A673 (cell line): ENCODE data around the gene CLEC16A. TPM values are rescaled to one million over a fixed set of nuclear protein-coding genes. Genes with fewer than 3 reads are reported as not detected.

Source experiments
- BruUV-seq: library from RNA; stranded (reverse); fragments of 400-500 nt; replicated peaks from 2 replicates; lab custom pipeline; 2021; lab: Mats Ljungman, UMichigan
- CTCF ChIA-PET: fragments of 300-600 bp; sonication (Branson Sonifier 250); formaldehyde crosslinking; loops from one replicate; lab custom pipeline; 2022; ENCODE audit warnings: antibody characterized with exemption; lab: Charles Lee
- POLR2A ChIA-PET: fragments of 300-600 bp; sonication (Branson Sonifier 250); formaldehyde crosslinking; loops from one replicate; lab custom pipeline; 2022; ENCODE audit warnings: antibody characterized with exemption; ENCODE audit not compliant: low non-redundant PET; lab: Charles Lee
- DNase-seq: peaks from one replicate; pipeline ENCODE4 v3.0.0-alpha.2; 2015; ENCODE audit warnings: low spot score
- H3K27ac ChIP-seq: fragments of 200-600 bp; sonication (generic); 2 replicates; pipeline ENCODE4 v1.5.1; 2016; ENCODE audit warnings: mixed run types, low read depth, mild to moderate bottlenecking, mixed read lengths, antibody characterized with exemption, low read length; ENCODE audit not compliant: poor library complexity, severe bottlenecking
- H3K27me3 ChIP-seq: fragments of 200-600 bp; sonication (generic); replicated peaks from 2 replicates; pipeline ENCODE4 v1.6.1; 2017; ENCODE audit warnings: mixed run types, low read depth, mild to moderate bottlenecking, mixed read lengths, antibody characterized with exemption, low read length; ENCODE audit not compliant: insufficient read depth, poor library complexity
- H3K36me3 ChIP-seq: fragments of 200-600 bp; sonication (generic); 2 replicates; pipeline ENCODE4 v1.6.1; 2016; ENCODE audit warnings: mixed run types, mild to moderate bottlenecking, mixed read lengths, antibody characterized with exemption, low read length; ENCODE audit not compliant: insufficient read depth, poor library complexity, severe bottlenecking
- H3K4me1 ChIP-seq: fragments of 200-600 bp; sonication (generic); 2 replicates; pipeline ENCODE4 v1.6.1; 2017; ENCODE audit warnings: mixed run types, mild to moderate bottlenecking, mixed read lengths, antibody characterized with exemption, low read length; ENCODE audit not compliant: insufficient read depth, poor library complexity, severe bottlenecking
- H3K4me3 ChIP-seq: fragments of 200-600 bp; sonication (generic); 2 replicates; pipeline ENCODE4 v1.5.1; 2016; ENCODE audit warnings: low read depth, mixed run types, mild to moderate bottlenecking, mixed read lengths, low read length; ENCODE audit not compliant: poor library complexity, severe bottlenecking
- H3K9me3 ChIP-seq: fragments of 200-600 bp; sonication (generic); 2 replicates; pipeline ENCODE4 v1.6.1; 2016; ENCODE audit warnings: mixed run types, low read depth, mild to moderate bottlenecking, mixed read lengths, antibody characterized with exemption, low read length; ENCODE audit not compliant: poor library complexity, severe bottlenecking
- EZH2 ChIP-seq: fragments of 200-600 bp; sonication (generic); IDR thresholded peaks from 2 replicates; pipeline ENCODE4 v1.6.1; 2017; ENCODE audit warnings: borderline replicate concordance, low read depth, mild to moderate bottlenecking, mixed read lengths, antibody characterized with exemption, low read length; ENCODE audit not compliant: poor library complexity, severe bottlenecking
- intact Hi-C: fragments of 100-400 bp; cut with micrococcal nuclease; formaldehyde crosslinking; loops from one replicate; pipeline ENCODE4 v1.10.0; 2022; ENCODE audit not compliant: unreplicated experiment
- total RNA-seq: library from RNA; stranded (reverse); gene quantifications from 2 replicates; pipeline ENCODE4 v1.2.3, GENCODE V29; 2021
- TF ChIP-seq, protein P1 (sequence below): fragments of 300-800, 200-600 bp; sonication (generic); conservative IDR thresholded peaks from 2 replicates; pipeline ENCODE4 v1.5.1; 2017; ENCODE audit warnings: low read depth, mild to moderate bottlenecking, antibody characterized with exemption, low read length, moderate library complexity, mixed read lengths

Gene CLEC16A
- total RNA-seq, 1 experiment from 2014 or later, result 23.4 TPM

DNA sequence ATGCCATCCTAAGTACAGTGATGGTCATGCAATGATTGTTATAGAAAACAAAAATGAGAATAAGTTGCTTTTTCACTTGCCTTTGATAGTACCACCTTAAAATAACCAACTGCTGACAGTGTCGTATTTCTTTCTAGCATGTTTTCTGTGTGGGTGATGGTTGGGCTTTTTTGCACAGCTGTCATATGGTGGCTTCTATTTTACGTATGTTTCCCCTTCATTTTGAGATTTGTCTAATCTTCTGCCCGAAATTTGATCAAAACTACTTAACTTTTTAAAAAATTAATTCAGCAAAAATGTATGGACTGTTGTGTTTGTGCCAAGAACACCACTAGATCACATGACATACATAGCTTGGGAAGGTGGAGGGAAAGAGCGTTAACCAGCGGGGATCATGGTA, 90.7 kb downstream of the CLEC16A start:
- POLR2A ChIA-PET, result no interaction called here
- Histone ChIP-seq H3K4me1 (peaks cover 15% of the 10 kb centered on the region), H3K4me3 (no peak overlapping the region), H3K27me3 (no peaks in the 10 kb centered on the region), H3K27ac (no peak overlapping the region), H3K36me3 (no peaks in the 10 kb centered on the region), H3K9me3 (no peaks in the 10 kb centered on the region)
- BruUV-seq, result no TSS peak
- no peak for DNase-seq
- CTCF ChIA-PET, result no interaction called here
- intact Hi-C loops, result no loop called here
- no peak for TF ChIP-seq EZH2
- TF ChIP-seq, protein P1, sequence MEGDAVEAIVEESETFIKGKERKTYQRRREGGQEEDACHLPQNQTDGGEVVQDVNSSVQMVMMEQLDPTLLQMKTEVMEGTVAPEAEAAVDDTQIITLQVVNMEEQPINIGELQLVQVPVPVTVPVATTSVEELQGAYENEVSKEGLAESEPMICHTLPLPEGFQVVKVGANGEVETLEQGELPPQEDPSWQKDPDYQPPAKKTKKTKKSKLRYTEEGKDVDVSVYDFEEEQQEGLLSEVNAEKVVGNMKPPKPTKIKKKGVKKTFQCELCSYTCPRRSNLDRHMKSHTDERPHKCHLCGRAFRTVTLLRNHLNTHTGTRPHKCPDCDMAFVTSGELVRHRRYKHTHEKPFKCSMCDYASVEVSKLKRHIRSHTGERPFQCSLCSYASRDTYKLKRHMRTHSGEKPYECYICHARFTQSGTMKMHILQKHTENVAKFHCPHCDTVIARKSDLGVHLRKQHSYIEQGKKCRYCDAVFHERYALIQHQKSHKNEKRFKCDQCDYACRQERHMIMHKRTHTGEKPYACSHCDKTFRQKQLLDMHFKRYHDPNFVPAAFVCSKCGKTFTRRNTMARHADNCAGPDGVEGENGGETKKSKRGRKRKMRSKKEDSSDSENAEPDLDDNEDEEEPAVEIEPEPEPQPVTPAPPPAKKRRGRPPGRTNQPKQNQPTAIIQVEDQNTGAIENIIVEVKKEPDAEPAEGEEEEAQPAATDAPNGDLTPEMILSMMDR, result no peak

DNA sequence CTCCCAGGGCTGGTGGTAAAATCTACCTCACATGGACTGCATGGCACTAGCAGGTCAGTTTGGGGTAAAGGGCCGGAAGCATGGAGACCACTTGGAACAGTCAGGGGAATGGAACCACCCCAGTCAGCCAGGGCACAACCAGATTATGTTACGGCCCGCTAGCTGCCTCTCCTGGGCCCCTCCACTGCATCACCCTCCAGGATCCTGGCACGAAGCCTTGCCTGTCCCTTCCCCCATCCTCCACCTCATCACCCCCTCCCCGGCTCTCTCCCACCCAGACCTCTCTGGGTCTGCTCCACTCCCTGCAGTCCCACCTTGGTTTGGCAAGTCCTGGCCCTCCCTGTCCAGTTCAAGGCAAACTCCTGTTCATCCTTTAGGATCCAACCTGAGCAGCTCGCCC, 91.7 kb downstream of the CLEC16A start:
- POLR2A ChIA-PET, result no interaction called here
- BruUV-seq, result no TSS peak

DNA sequence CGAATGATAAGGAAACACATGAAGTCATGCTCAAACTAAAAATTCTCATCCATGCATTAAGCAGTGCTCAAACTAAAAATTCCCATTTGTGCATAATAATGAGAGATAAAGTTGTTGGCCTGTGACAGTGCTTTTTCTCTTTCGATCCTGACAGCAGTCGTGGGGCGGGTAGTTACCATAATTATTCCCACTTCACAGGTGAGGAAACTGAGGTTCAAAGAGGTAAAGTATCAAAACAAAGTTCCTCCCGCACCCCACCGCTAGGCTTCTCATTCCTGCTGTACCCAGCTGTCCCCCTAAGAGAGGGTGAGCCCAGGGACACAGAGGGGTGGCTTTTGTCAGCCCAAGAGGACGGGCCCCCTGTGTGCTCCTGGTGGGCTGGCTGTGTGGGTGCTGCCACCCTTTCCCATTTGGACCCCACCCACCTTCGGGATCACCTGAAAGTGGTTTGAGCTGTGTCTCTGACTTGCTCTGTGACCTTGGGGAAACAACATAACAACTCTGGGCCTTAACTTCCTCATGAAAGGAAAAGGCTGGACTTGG, 92.6 kb downstream of the CLEC16A start:
- DNase-seq, result no peak
- peaks cover 15% of the 10 kb centered on the region for H3K4me1 ChIP-seq
- no peak overlapping the region for H3K27ac ChIP-seq
- intact Hi-C loops, result no loop called here
- no peaks in the 10 kb centered on the region for H3K9me3 ChIP-seq
- TF ChIP-seq EZH2, result no peak
- TF ChIP-seq, protein P1, result no peak
- no peak overlapping the region for H3K4me3 ChIP-seq
- no peaks in the 10 kb centered on the region for H3K36me3 ChIP-seq
- CTCF ChIA-PET, result no interaction called here
- no peaks in the 10 kb centered on the region for H3K27me3 ChIP-seq
- POLR2A ChIA-PET, result no interaction called here
- BruUV-seq, result no TSS peak

More for the DNA sequence above, 91.7 kb downstream of the CLEC16A start:
- TF ChIP-seq, protein P1, result no peak
- TF ChIP-seq EZH2, result no peak
- H3K9me3 ChIP-seq, result no peaks in the 10 kb centered on the region
- H3K4me1 ChIP-seq, result peaks cover 15% of the 10 kb centered on the region
- CTCF ChIA-PET, result no interaction called here
- no peak for DNase-seq
- H3K27ac ChIP-seq, result no peak overlapping the region
- intact Hi-C loops, result no loop called here
- H3K36me3 ChIP-seq, result no peaks in the 10 kb centered on the region
- H3K4me3 ChIP-seq, result no peak overlapping the region
- H3K27me3 ChIP-seq, result no peaks in the 10 kb centered on the region
